HG03175 (cell line): ENCODE measurements around the gene SUDS3.
"Not testable (repeated sequence)": the region's sequence is repeated elsewhere in the genome, so short reads cannot be mapped to it uniquely, and the experiment has no call there.

Experiments used
- ATAC-seq: cut with Tn5 transposase; IDR thresholded peaks from one replicate; pipeline ENCODE4 v1.9.1; 2021; ENCODE audit warnings: mild to moderate bottlenecking, moderate library complexity; ENCODE audit not compliant: unreplicated experiment

Gene SUDS3

DNA sequence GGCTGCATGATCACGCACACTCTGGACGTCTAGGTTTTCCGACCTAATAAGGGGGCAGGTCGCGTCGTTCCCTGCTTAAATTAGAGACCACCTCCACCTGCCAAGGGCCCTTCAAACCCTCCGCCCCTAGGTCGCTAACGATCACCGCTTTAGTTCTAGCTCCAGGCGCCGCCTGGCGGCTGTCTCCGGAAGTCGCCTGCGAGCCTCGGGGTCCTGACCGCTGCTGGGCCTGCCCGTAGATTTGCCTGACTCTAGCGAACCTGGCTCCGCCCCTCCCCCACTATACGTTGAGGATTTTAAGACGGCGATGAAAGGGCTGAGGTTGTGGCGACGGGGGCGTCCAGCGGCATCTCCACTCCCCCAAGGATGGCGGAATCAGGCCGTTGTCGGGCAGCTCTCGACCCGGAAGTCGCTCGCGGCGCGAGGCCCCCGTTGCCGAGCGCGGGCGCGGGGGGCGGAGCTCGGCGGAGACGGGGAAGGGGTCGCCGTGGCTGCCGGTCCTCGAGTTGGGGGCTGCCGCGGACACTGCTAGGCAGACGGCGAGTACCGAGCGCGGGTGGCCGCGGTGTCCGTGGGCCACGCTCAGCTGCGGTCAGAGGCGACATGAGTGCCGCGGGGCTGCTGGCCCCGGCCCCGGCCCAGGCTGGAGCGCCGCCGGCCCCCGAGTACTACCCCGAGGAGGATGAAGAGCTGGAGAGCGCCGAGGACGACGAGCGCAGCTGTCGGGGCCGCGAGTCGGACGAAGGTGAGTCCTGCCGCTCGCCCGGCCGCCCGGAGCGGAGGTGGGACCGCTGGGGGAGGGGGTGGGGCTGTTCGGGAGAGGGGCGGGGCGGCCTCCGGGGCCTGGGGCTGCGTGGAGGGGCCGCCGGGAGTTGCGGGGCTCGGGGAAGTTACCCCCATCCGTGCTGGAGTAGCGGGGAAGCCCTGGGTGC, at the start of gene SUDS3:
TSS of gene SUDS3 (plus strand) at position 467 of the 932 bp plus-strand sequence. CDS start at position 604, 137 bp downstream.
- ATAC-seq = peak; percentile 30

DNA sequence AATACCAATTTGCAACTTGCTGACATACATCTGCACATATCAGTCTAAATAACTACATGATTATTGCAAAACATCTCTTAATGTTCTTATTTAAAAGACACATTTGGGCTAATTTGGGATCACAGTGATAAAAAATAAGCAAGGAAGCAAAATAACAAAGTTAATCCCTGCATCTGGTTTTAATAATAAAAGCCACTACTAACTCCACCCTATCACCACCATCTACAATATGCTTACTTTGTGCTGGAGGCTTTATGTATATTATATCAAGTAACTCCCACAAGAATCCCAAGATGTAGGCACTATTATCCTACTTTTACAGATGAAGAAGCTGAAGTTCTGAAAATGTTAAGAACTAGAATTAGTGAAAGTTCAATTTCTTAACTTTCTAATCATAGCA, 49.4 kb upstream of the SUDS3 start:
- no peak for ATAC-seq

DNA sequence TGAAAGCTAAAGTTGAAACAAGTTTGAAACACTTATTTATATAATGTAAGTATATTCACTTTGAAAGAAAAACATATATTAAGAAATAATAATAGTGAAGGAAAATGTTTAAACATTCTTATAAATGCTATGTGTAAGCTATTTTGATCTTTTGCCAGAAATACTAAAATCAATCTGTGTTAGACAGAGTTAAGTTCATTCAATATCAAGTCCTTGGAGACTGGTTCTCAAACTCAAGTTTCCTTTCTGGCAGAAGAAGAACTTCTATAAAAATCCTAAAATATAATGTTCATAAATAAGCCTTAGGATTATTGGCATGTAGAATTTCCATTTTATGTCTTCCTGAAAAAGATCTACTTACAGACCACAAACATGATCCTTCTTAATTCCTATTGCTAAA, 49.0 kb upstream of the SUDS3 start:
- no peak for ATAC-seq

DNA sequence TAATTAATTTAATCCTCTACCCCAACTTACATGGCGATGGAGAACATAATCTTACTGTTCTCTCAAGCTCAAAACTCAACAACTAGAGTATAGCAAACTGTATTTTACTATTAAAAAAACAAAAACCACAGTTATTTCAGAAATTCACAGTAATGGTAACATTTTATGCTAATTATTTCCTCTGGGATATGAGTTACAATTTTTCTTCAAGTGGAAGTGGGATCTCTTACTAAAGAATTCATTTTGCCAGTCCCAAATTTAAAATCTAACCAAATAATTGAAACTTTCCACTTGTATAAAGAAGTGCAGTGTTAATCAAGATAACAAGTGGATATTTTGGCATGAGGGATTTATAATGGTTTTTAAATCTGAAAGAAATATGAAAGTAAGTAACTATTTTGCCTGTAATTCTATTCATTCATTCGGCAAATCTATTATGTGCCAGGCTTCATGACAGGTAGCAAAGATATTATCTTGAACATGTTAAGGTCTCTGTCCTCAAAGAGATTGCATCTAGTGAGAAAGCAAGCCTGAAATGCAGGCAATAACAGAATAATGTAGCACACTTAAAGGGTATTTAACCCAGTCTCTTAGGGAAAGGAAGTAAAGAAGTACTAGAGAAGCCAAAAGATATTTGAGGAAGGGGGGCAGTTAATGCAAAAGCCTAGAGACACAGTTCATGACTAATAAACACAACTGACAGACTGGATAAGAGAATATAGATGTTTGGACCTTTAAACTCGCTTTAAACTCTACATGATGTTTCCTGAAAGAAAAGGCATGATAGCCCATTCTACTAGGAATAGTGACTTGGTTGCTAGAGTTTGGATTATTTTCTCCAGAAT, 47.6 kb upstream of the SUDS3 start:
- no peak for ATAC-seq

DNA sequence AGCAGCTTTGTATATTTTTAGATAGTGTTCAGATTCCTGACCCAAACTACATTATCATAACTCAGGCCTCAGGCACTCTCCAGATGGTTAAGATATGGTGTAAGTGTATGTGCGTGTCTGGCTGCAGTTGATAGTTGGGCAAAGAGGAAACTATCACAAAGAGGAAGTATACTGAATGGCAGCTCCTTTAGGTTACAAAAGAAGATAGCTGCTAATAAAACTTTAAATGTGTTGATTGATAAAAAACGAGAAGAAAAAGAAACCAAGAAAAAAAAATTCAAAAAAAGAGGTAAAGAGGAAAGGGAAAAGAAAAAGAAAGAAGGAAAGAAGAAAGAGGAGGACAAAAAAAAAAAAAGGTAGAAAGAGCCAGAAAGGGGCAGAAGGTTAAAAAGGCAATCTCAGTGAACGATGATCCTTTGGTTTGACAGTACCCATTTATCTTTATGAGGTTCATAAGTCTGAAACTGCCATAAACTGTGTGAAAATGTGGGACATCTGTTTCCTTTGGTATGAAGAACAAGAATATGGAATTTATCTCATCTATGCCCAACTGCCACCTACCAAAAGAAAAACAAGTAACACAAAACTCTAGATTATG, 45.8 kb upstream of the SUDS3 start:
- peak; percentile 90 for ATAC-seq

DNA sequence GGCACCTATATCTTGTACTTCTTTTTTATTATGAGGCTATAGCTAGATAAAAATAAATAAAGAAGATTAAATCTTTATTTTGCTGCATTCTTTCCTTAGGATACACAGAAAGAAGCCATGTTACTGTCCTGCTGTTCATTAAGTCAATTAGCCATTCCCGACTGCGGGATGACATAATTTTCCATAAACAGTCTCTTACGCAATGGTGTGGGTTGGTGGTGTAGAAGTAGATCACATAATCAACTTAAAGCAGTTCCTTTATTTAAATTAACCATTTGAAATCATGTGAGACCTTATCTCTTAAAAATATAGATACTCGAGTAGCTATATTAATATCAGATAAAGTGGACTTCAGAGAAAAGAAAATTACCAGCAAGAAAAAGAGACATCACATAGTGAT, 43.8 kb upstream of the SUDS3 start:
- ATAC-seq = no peak

GRCh38 chr12:118334241-118334640, 42.1 kb upstream of the SUDS3 start:
- ATAC-seq = no peak

DNA sequence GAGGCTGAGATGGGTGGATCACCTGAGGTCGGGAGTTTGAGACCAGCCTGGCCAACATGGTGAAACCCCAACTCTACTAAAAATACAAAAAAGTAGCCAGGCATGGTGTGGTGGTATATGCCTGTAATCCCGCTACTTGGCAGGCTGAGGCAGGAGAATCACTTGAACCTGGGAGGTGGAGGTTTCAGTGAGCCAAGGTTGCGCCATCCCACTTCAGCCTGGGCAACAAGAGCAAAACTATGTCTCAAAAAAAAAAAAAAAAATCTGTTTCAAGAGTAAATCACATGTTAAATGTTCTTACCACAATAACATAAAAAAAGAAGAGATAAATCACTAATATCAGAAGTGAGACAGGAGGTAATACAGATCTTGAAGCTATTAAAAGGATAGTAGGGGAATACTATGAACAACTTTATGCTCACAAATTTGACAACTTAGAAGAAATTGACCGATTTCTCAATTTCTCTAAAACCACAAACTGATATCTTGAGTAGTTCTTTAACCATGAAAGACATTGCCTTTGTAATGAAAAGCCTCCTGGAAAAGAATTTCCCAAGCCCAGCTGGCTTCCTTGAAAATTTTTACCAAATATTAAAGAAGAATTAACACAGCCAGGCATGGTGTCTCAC, 41.3 kb upstream of the SUDS3 start:
- no peak for ATAC-seq

DNA sequence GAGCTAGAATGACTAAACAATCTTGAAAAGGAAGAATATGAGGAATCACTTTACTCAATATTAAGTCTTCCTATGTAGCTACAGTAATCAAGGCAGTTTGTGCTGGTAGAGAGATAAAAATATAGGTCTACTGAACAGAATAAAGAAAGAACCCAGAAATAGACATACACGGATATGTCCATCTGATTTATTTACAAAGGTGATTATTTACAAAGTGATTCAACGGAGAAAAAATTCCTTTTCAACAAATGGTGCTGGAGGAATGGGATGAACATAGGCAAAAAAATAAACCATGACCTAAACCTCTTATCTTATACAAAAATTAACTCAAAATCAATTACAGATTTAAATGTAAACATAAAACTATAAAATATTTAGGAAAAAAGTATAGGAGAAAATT, 40.2 kb upstream of the SUDS3 start:
- ATAC-seq = no peak

- no peak for ATAC-seq
These were observed 39.0 kb upstream of the SUDS3 start for GRCh38 chr12:118337194-118337838.

- no peak for ATAC-seq
These were observed 34.3 kb upstream of the SUDS3 start for GRCh38 chr12:118342090-118342489.

DNA sequence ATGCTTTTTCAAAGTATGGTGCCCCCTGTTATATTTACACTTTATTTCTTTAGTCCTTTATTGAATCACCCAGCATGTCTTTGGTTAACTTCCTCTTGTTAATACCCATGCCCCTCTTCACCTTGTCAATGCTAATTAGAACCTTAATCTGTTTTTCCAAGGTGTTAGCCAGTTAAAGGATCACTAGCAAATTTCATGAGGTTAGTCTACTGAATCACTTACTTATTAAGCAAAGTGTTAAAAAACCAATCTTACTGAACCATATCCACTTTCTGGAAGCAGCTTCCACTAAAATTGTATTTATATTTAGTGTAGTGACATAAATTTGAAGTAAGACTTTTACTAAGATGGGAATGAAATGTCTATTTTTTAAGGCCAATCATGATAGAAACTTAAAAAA, 31.5 kb upstream of the SUDS3 start:
- ATAC-seq = no peak

DNA sequence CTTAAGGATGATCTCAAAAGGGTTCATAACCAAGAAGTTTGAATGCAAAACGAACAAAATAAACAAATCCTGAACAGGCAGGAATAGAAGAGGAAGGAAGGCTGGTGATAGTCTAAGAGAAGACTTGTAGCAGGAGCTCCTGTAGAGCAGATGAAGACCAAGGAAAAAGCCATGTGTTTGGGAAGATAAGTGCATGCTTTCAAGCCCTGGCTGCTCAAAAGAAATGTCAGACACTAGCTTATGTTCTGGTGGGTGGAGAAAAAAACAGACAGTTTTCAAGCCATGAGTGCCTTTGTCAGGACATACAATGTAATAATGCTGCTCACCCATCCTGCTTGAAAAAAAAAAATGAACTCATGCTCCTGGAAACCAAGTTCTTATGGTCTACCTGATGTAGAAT, 31.0 kb upstream of the SUDS3 start:
- no peak for ATAC-seq

DNA sequence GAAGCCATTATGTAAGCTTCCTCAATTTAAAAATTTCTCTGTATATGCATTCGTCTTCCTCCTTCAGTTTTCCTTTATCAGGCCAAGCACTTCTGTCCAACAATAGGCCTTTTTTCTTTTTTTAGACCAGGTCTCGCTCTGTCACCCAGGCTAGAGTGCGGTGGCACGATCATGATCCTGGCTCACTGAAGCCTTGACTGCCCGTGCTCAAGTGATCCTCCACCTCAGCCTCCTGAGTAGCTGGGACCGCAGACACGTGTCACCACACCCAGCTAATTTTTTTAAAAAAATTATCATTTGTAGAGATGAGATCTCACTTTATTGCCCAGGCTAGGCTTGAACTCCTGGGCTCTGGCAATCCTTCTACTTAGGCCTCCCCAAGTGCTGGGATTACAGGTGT, 29.5 kb upstream of the SUDS3 start:
- peak; percentile 85 for ATAC-seq

- ATAC-seq = no peak
These were observed 28.4 kb upstream of the SUDS3 start for GRCh38 chr12:118347916-118348315.

DNA sequence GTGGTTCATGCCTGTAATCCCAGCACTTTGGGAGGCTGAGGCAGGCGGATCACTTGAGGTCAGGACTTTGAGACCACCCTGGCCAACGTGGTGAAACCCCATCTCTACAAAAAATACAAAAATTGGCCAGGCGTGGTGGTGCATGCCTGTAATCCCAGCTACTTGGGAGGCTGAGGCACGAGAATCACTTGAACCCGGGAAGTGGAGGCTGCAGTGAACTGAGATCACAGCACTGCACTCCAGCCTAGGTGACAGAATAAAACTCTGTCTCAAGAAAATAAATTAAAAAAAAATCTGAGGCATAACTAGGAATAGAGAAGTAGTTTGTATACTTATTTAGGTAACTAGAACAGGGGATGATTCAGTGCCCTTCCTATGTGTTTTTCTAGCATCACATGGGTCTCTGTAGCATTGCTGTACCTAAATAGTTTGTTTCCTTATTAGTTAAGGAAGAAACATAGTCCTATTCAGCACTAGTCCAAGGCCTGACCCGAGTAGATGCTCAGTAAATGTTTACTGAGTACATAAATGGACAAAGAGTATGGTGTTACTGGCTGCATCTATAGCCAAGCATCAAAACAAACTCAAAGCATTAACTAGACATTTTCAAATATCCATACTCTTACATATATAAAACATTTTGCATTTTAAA, 25.3 kb upstream of the SUDS3 start:
- ATAC-seq = no peak

DNA sequence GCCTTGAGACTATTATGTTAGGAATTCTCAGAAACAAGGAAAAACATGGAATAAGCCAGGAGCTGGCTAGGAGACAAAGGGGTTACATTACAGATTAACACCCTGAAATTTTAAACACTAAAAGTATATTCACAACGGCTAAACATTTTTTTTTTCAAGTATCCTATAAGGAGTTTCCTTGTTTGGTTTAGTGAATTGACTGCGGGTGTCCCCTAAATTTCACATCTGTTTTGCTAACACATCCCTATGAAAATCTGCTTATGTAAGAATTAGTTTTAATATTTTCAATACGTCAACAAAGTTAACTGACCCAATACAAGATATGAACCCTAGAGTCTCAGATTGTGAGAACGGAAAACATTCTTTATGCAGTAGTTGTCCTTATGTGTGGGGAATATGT, 22.6 kb upstream of the SUDS3 start:
- ATAC-seq = no peak

- not testable (repeated sequence) for ATAC-seq
These were observed 21.9 kb upstream of the SUDS3 start for GRCh38 chr12:118354503-118354902.

DNA sequence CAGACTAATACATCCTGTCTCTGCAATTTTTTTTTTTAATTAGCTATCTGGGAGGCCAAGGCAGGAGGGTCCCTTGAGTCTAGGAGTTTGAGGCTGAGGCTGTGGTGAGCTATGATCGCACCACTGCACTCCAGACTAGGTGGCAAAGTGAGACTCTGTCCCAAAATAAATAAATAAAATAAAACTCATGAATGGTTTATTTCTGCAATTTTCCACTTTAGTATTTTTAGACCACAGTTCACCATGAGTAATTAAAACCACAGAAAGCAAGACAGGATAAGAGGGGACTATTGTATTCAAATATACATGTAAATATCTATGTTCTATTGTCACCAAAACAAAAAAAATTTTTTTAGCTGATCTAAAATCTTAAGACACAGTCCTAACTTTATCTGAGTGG, 21.5 kb upstream of the SUDS3 start:
- no peak for ATAC-seq

DNA sequence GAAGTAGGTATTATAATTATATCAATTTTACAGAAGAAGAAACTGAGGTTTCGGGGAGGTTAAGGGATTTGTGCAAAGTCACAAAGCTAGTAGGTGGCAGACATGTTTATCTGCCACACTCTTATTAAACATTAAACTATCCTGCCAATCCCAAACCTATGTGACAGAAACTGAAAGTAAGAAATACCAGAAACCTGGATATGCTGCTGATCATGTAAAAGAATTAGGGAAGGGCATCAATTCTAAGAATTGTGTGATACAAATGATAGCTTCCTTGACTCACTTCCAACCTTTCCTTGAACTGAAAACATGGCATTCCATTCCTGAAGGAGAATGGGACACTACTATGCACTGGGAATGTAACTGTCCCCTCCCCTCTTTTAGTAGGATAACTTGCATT, 20.5 kb upstream of the SUDS3 start:
- ATAC-seq = no peak
